RWPE2 (cell line): ENCODE results near the gene DBT.

ENCODE experiments used
- ATAC-seq: fragments of 200-7000 bp; cut with Tn5 transposase; 3 replicates; pipeline ENCODE4 v1.9.1; 2021; ENCODE audit warnings: low read depth
- DNase-seq: peaks from one replicate; pipeline ENCODE4 v3.0.0-alpha.2; 2020; ENCODE audit warnings: low spot score
- H3K27ac ChIP-seq: fragments of 450-650 bp; 2 replicates; pipeline ENCODE4 v1.5.1; 2017; ENCODE audit warnings: mild to moderate bottlenecking; ENCODE audit not compliant: poor library complexity, severe bottlenecking
- H3K27me3 ChIP-seq: fragments of 250-450 bp; sonication (Bioruptor Pico); 2 replicates; pipeline ENCODE4 v1.5.1; 2021; ENCODE audit warnings: mild to moderate bottlenecking, moderate library complexity; ENCODE audit not compliant: insufficient read depth, poor library complexity, severe bottlenecking
- H3K36me3 ChIP-seq: fragments of 250-450 bp; sonication (Bioruptor Pico); 2 replicates; pipeline ENCODE4 v1.5.1; 2020; ENCODE audit warnings: low read depth, mild to moderate bottlenecking, moderate library complexity
- H3K4me1 ChIP-seq: fragments of 250-450 bp; sonication (Bioruptor Pico); 2 replicates; pipeline ENCODE4 v1.5.1; 2021; ENCODE audit warnings: mild to moderate bottlenecking, moderate library complexity; ENCODE audit not compliant: insufficient read depth, poor library complexity, severe bottlenecking
- H3K4me3 ChIP-seq: fragments of 250-450 bp; sonication (Bioruptor Pico); 2 replicates; pipeline ENCODE4 v1.5.1; 2021; ENCODE audit warnings: mild to moderate bottlenecking, moderate library complexity; ENCODE audit not compliant: severe bottlenecking
- H3K9me3 ChIP-seq: fragments of 250-450 bp; sonication (Bioruptor Pico); 2 replicates; pipeline ENCODE4 v1.5.1; 2021; ENCODE audit warnings: mild to moderate bottlenecking, moderate library complexity; ENCODE audit not compliant: severe bottlenecking
- CTCF ChIP-seq: fragments of 450-650 bp; IDR thresholded peaks from one replicate; pipeline ENCODE4 v1.5.1; 2017; ENCODE audit warnings: mild to moderate bottlenecking, moderate library complexity; ENCODE audit not compliant: poor library complexity, severe bottlenecking

Gene DBT

GRCh38 chr1:100188617-100189016 lies 61.0 kb downstream of the DBT start:
- Histone ChIP-seq H3K4me1 (no peaks in the 10 kb centered on the region), H3K27me3 (no peaks in the 10 kb centered on the region), H3K4me3 (no peak overlapping the region), H3K36me3 (no peaks in the 10 kb centered on the region), H3K27ac (no peak overlapping the region), H3K9me3 (no peaks in the 10 kb centered on the region)
- no peak for DNase-seq
- ATAC-seq = no peak
- no peak for TF ChIP-seq CTCF

- H3K4me1 ChIP-seq = no peaks in the 10 kb centered on the region
- H3K27ac ChIP-seq = no peak overlapping the region
- no peaks in the 10 kb centered on the region for H3K27me3 ChIP-seq
- H3K9me3 ChIP-seq = no peaks in the 10 kb centered on the region
- ATAC-seq = no peak
- no peak overlapping the region for H3K4me3 ChIP-seq
- no peak for DNase-seq
- H3K36me3 ChIP-seq = no peaks in the 10 kb centered on the region
- TF ChIP-seq CTCF = no peak
These were observed 61.7 kb downstream of the DBT start for GRCh38 chr1:100187912-100188311.

- DNase-seq (no peak), ATAC-seq (no peak)
- Histone ChIP-seq H3K27me3 (no peaks in the 10 kb centered on the region), H3K4me1 (no peaks in the 10 kb centered on the region), H3K4me3 (no peak overlapping the region), H3K9me3 (no peaks in the 10 kb centered on the region), H3K27ac (no peak overlapping the region), H3K36me3 (no peaks in the 10 kb centered on the region)
- no peak for TF ChIP-seq CTCF
These were observed 65.1 kb downstream of the DBT start for GRCh38 chr1:100184536-100184935.

- TF ChIP-seq CTCF = no peak
- Histone ChIP-seq H3K9me3 (no peaks in the 10 kb centered on the region), H3K4me1 (no peaks in the 10 kb centered on the region), H3K4me3 (no peak overlapping the region), H3K27me3 (no peaks in the 10 kb centered on the region), H3K36me3 (no peaks in the 10 kb centered on the region), H3K27ac (no peak overlapping the region)
- DNase-seq = no peak
- no peak for ATAC-seq
These were observed 66.3 kb downstream of the DBT start for GRCh38 chr1:100183370-100183769.

GRCh38 chr1:100178091-100178490 lies 71.5 kb downstream of the DBT start, which contains the start of gene LRRC39:
Gene LRRC39 (minus strand): TSS chr1:100178256. CDS start chr1:100168516, 9,740 bp downstream.
- Histone ChIP-seq H3K4me1 (no peaks in the 10 kb centered on the region), H3K4me3 (no peak within 1 kb of the TSS), H3K36me3 (no peaks in the 10 kb centered on the region), H3K9me3 (no peaks in the 10 kb centered on the region), H3K27me3 (no peaks in the 10 kb centered on the region), H3K27ac (no peak within 1 kb of the TSS)
- no peak for TF ChIP-seq CTCF
- ATAC-seq (no peak), DNase-seq (no peak)
